Breast epithelium (tissue), 4 donors: Measurements from ENCODE around the gene APC2. TPM values are rescaled to one million over a fixed set of nuclear protein-coding genes. Genes with fewer than 3 reads are reported as not detected.

Experiments
- DNase-seq, 2 donors: peaks; one replicate each; pipeline ENCODE4 v3.0.0-alpha.2; 2019; ENCODE audit warnings: low spot score in 2 of 2
- H3K27ac ChIP-seq, 2 donors: fragments of 200-600 bp; sonication (generic) in 1 of 2; one replicate each; pipeline ENCODE4 v1.5.1; 2016 to 2019; ENCODE audit warnings: mild to moderate bottlenecking in 1 of 2
- H3K27me3 ChIP-seq, 2 donors: fragments of 200-600 bp; sonication (generic) in 1 of 2; one replicate each; pipeline versions ENCODE4 v1.5.1 to v1.6.0; 2017 to 2019; ENCODE audit warnings: control low read depth in 1 of 2, mild to moderate bottlenecking in 1 of 2
- H3K36me3 ChIP-seq: fragments of 200-600 bp; one replicate; pipeline ENCODE4 v1.5.1; 2019
- H3K4me1 ChIP-seq, 2 donors: fragments of 200-600 bp; sonication (generic); one replicate each; pipeline ENCODE4 v1.5.1; 2016 to 2019; ENCODE audit warnings: control low read depth in 1 of 2
- H3K4me3 ChIP-seq, 3 donors: fragments of 200-600 bp; sonication (generic); 1 replicate in 2 of 3; 2 replicates in 1 of 3; pipeline ENCODE4 v1.5.1; 2016 to 2019; ENCODE audit warnings: mild to moderate bottlenecking in 3 of 3, moderate library complexity in 2 of 3
- H3K9me3 ChIP-seq, 2 donors: fragments of 200-600 bp; sonication (generic) in 1 of 2; one replicate each; pipeline ENCODE4 v1.5.1; 2016 to 2019; ENCODE audit warnings: control low read depth in 1 of 2
- CTCF ChIP-seq, 3 donors: fragments of 450-650 bp; IDR thresholded peaks; one replicate each; pipeline ENCODE4 v1.5.1; 2016 to 2017; ENCODE audit warnings: antibody characterized with exemption in 3 of 3, mild to moderate bottlenecking in 3 of 3, moderate library complexity in 3 of 3
- POLR2A ChIP-seq: fragments of 450-650 bp; IDR thresholded peaks from one replicate; pipeline ENCODE4 v1.6.1; 2016; ENCODE audit warnings: antibody characterized with exemption, mild to moderate bottlenecking, moderate library complexity
- POLR2AphosphoS5 ChIP-seq, 3 donors: sonication (generic); formaldehyde crosslinking; IDR thresholded peaks; one replicate each; pipeline ENCODE4 v1.6.1; 2017; ENCODE audit warnings: antibody characterized with exemption in 3 of 3
- intact Hi-C: fragments of 100-400 bp; cut with DNase I; formaldehyde crosslinking; loops from one replicate; pipeline ENCODE4 v1.15.1; 2023; ENCODE audit warnings: low total_unique reads
- total RNA-seq, 3 donors: library from RNA; depleted of rRNA; stranded (reverse); fragments of >200 nt; gene quantifications; one replicate each; pipeline ENCODE4 v1.1.0, GENCODE V29; 2016

Gene APC2
- total RNA-seq, 3 donors from 2014 or later, result under 0.01 to 0.29 (median 0.16) TPM

- intact Hi-C loops, result no loop called here
- TF ChIP-seq POLR2AphosphoS5 (IDR thresholded peaks at IDR 0.05) (no peak), CTCF (IDR thresholded peaks at IDR 0.05) (no peak), POLR2A (no peak)
- no peaks in the 10 kb centered on the region for H3K36me3 ChIP-seq
- peaks cover 0 to 7% of the 10 kb centered on the region in 2 donors for H3K4me1 ChIP-seq
- H3K27me3 ChIP-seq, result peaks cover 0 to 2% of the 10 kb centered on the region in 2 donors
- DNase-seq, result no peak
- H3K27ac ChIP-seq, result peak overlapping the region; percentile 82 to 89
- H3K4me3 ChIP-seq, result peak overlapping the region; percentile 45 to 71 (median 66)
- H3K9me3 ChIP-seq, result no peaks in the 10 kb centered on the region
Observed at GRCh38 chr19:1489463-1490310, 39.8 kb downstream of the APC2 start.

- Histone ChIP-seq H3K36me3 (no peaks in the 10 kb centered on the region), H3K4me3 (peak within 1 kb of the TSS; percentile 45 to 71 (median 66)), H3K27ac (peak within 1 kb of the TSS; percentile 82 to 89), H3K27me3 (peaks cover 0 to 2% of the 10 kb centered on the region in 2 donors), H3K4me1 (peaks cover 0 to 7% of the 10 kb centered on the region in 2 donors), H3K9me3 (no peaks in the 10 kb centered on the region)
- peak; percentile 99 to 100 for DNase-seq
- intact Hi-C loops, result no loop called here
- TF ChIP-seq POLR2AphosphoS5 (IDR thresholded peaks at IDR 0.05) (peak; percentile 63 to 75 (median 63)), CTCF (IDR thresholded peaks at IDR 0.05) (no peak)
Observed at GRCh38 chr19:1490311-1491113, 40.6 kb downstream of the APC2 start, which contains the start of gene PCSK4. Gene PCSK4 (minus strand): TSS chr19:1490350. CDS start chr19:1490346, 4 bp downstream.

- Histone ChIP-seq H3K9me3 (no peaks in the 10 kb centered on the region), H3K27ac (peak within 1 kb of the TSS; percentile 82 to 89), H3K4me1 (peaks cover 0 to 7% of the 10 kb centered on the region in 2 donors), H3K27me3 (peaks cover 0 to 2% of the 10 kb centered on the region in 2 donors), H3K36me3 (no peaks in the 10 kb centered on the region), H3K4me3 (peak within 1 kb of the TSS; percentile 45 to 71 (median 66))
- TF ChIP-seq POLR2AphosphoS5 (IDR thresholded peaks at IDR 0.05) (no peak), POLR2A (no peak), CTCF (IDR thresholded peaks at IDR 0.05) (peak in 1 of 3 donors; percentile 8)
- intact Hi-C loops, result no loop called here
- DNase-seq, result no peak
Observed at GRCh38 chr19:1491114-1491848, 41.4 kb downstream of the APC2 start, which contains the start of gene REEP6. Gene REEP6 (plus strand): TSS chr19:1491181. CDS start chr19:1491270, 89 bp downstream.

GRCh38 chr19:1491849-1492170 is 41.9 kb downstream of the APC2 start:
- peak in 1 of 2 donors; percentile 43 for DNase-seq
- no peaks in the 10 kb centered on the region for H3K36me3 ChIP-seq
- H3K27me3 ChIP-seq, result peaks cover 0 to 2% of the 10 kb centered on the region in 2 donors
- peak overlapping the region in 2 of 3 donors; percentile 65 to 66 for H3K4me3 ChIP-seq
- H3K27ac ChIP-seq, result peak overlapping the region in 1 of 2 donors; percentile 49
- peaks cover 0 to 7% of the 10 kb centered on the region in 2 donors for H3K4me1 ChIP-seq
- TF ChIP-seq POLR2A (no peak), CTCF (IDR thresholded peaks at IDR 0.05) (no peak), POLR2AphosphoS5 (IDR thresholded peaks at IDR 0.05) (no peak)
- H3K9me3 ChIP-seq, result no peaks in the 10 kb centered on the region
- intact Hi-C loops, result no loop called here
